Muscle layer of colon (tissue), 2 donors: ENCODE data around the gene ADAM12.

ENCODE experiments used
- H3K27ac ChIP-seq: one replicate; pipeline ENCODE4 v1.7.0; 2013; ENCODE audit warnings: low read depth, mild to moderate bottlenecking, low read length, moderate library complexity
- H3K27me3 ChIP-seq, 2 donors: one replicate each; pipeline ENCODE4 v1.7.0; 2013; ENCODE audit warnings: low read length in 2 of 2, mild to moderate bottlenecking in 2 of 2; ENCODE audit not compliant: insufficient read depth in 2 of 2, control insufficient read depth in 1 of 2
- H3K36me3 ChIP-seq: one replicate; pipeline ENCODE4 v1.7.0; 2013; ENCODE audit warnings: mild to moderate bottlenecking, low read length; ENCODE audit not compliant: insufficient read depth
- H3K4me1 ChIP-seq: one replicate; pipeline ENCODE4 v1.7.0; 2013; ENCODE audit warnings: mild to moderate bottlenecking, low read length; ENCODE audit not compliant: insufficient read depth
- H3K4me3 ChIP-seq, 2 donors: one replicate each; pipeline ENCODE4 v1.7.0; 2013; ENCODE audit warnings: low read length in 2 of 2, low read depth in 1 of 2, mild to moderate bottlenecking in 1 of 2, moderate library complexity in 1 of 2
- H3K9ac ChIP-seq: one replicate; pipeline ENCODE4 v1.7.0; 2013; ENCODE audit warnings: low read length
- H3K9me3 ChIP-seq: one replicate; pipeline ENCODE4 v1.7.0; 2013; ENCODE audit warnings: mild to moderate bottlenecking, low read length
- donor health status: abdominal sarcoma.
- donor health status: Adenocarcinoma of cecum.

Gene ADAM12

DNA sequence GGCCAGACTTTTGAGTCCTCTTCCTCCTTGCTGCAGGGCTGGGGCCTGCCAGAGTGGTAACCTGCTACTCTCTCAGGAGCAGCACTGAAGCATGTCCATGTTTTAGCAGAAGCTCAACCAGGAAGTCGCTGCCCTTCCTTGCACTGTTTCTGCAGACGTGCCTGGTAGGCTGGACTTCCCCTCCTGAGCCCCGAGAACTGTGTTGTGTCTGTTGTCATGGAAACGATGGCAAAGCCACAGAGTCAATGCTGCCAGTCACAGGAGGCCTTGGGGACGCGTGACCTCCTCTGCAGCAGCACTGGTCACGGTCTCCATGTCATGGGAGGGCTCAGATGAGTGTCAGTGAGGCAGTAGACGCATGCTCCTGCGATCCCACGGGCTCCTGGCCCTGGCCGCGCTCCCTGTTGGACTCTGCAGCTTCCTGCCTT is 346.5 kb downstream of the ADAM12 start:
- no peaks in the 10 kb centered on the region for H3K36me3 ChIP-seq
- no peaks in the 10 kb centered on the region for H3K27me3 ChIP-seq
- H3K9me3 ChIP-seq, result no peaks in the 10 kb centered on the region
- H3K9ac ChIP-seq, result no peak overlapping the region
- H3K4me1 ChIP-seq, result peaks cover 9% of the 10 kb centered on the region
- H3K4me3 ChIP-seq, result no peak overlapping the region
- H3K27ac ChIP-seq, result no peak overlapping the region

- H3K4me3 ChIP-seq, result no peak overlapping the region
- no peaks in the 10 kb centered on the region for H3K27me3 ChIP-seq
- no peaks in the 10 kb centered on the region for H3K36me3 ChIP-seq
- no peak overlapping the region for H3K27ac ChIP-seq
- no peaks in the 10 kb centered on the region for H3K9me3 ChIP-seq
- peaks cover 9% of the 10 kb centered on the region for H3K4me1 ChIP-seq
- H3K9ac ChIP-seq, result no peak overlapping the region
Observed at GRCh38 chr10:126041117-126041516, 347.2 kb downstream of the ADAM12 start.

- Histone ChIP-seq H3K27ac (no peak overlapping the region), H3K9me3 (no peaks in the 10 kb centered on the region), H3K9ac (no peak overlapping the region), H3K36me3 (no peaks in the 10 kb centered on the region), H3K4me3 (no peak overlapping the region), H3K27me3 (no peaks in the 10 kb centered on the region), H3K4me1 (peaks cover 9% of the 10 kb centered on the region)
Observed at GRCh38 chr10:126037946-126038345, 350.3 kb downstream of the ADAM12 start.

GRCh38 chr10:126036515-126036914 is 351.8 kb downstream of the ADAM12 start:
- no peaks in the 10 kb centered on the region for H3K36me3 ChIP-seq
- H3K4me1 ChIP-seq, result no peaks in the 10 kb centered on the region
- H3K9me3 ChIP-seq, result no peaks in the 10 kb centered on the region
- H3K27ac ChIP-seq, result no peak overlapping the region
- H3K4me3 ChIP-seq, result no peak overlapping the region
- H3K9ac ChIP-seq, result no peak overlapping the region
- no peaks in the 10 kb centered on the region for H3K27me3 ChIP-seq

- Histone ChIP-seq H3K9ac (no peak overlapping the region), H3K9me3 (no peaks in the 10 kb centered on the region), H3K36me3 (no peaks in the 10 kb centered on the region), H3K27ac (no peak overlapping the region), H3K27me3 (no peaks in the 10 kb centered on the region), H3K4me3 (no peak overlapping the region), H3K4me1 (no peaks in the 10 kb centered on the region)
Observed at GRCh38 chr10:126034586-126034985, 353.7 kb downstream of the ADAM12 start.

GRCh38 chr10:126029999-126030398 is 358.3 kb downstream of the ADAM12 start:
- Histone ChIP-seq H3K9ac (no peak overlapping the region), H3K36me3 (no peaks in the 10 kb centered on the region)

GRCh38 chr10:126027692-126028091 is 360.6 kb downstream of the ADAM12 start:
- H3K27ac ChIP-seq, result no peak overlapping the region
- no peaks in the 10 kb centered on the region for H3K36me3 ChIP-seq
- no peak overlapping the region for H3K4me3 ChIP-seq
- H3K9me3 ChIP-seq, result peaks cover 4% of the 10 kb centered on the region
- H3K9ac ChIP-seq, result no peak overlapping the region
- H3K4me1 ChIP-seq, result no peaks in the 10 kb centered on the region
- H3K27me3 ChIP-seq, result no peaks in the 10 kb centered on the region

More at GRCh38 chr10:126029999-126030398, 358.3 kb downstream of the ADAM12 start:
- no peaks in the 10 kb centered on the region for H3K27me3 ChIP-seq
- H3K27ac ChIP-seq, result no peak overlapping the region
- no peak overlapping the region for H3K4me3 ChIP-seq
- no peaks in the 10 kb centered on the region for H3K4me1 ChIP-seq
- H3K9me3 ChIP-seq, result peaks cover 4% of the 10 kb centered on the region

- no peaks in the 10 kb centered on the region for H3K4me1 ChIP-seq
- H3K27ac ChIP-seq, result no peak overlapping the region
- no peaks in the 10 kb centered on the region for H3K9me3 ChIP-seq
- no peaks in the 10 kb centered on the region for H3K36me3 ChIP-seq
- H3K27me3 ChIP-seq, result no peaks in the 10 kb centered on the region
- no peak overlapping the region for H3K4me3 ChIP-seq
- H3K9ac ChIP-seq, result no peak overlapping the region
Observed at GRCh38 chr10:126022841-126023240, 365.4 kb downstream of the ADAM12 start.

GRCh38 chr10:126021833-126022500 is 366.3 kb downstream of the ADAM12 start:
- Histone ChIP-seq H3K4me1 (no peaks in the 10 kb centered on the region), H3K4me3 (no peak overlapping the region), H3K36me3 (no peaks in the 10 kb centered on the region), H3K9ac (no peak overlapping the region), H3K27ac (no peak overlapping the region), H3K27me3 (no peaks in the 10 kb centered on the region), H3K9me3 (no peaks in the 10 kb centered on the region)

- H3K27me3 ChIP-seq, result no peaks in the 10 kb centered on the region
Observed at GRCh38 chr10:126017961-126018560, 370.2 kb downstream of the ADAM12 start.

DNA sequence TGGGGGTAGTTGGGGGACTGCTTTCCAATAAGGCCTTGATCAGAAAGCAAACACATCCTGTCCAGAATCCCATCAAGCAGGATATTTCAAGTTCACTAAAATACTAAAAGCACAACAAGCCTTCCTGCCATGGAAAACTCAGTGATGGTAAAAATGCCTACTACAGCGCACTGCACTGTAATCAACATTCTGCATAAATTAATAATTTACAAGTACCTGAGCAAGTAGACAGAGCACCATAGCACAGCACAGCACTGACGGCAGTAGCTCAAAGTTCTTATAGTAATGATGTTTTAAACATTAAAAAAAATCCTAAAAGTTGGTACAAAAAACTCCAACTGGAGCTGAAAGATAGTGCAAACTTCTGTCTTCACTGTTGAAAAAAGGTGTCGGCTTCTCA is 371.4 kb downstream of the ADAM12 start:
- Histone ChIP-seq H3K4me3 (no peak overlapping the region), H3K27me3 (no peaks in the 10 kb centered on the region), H3K36me3 (no peaks in the 10 kb centered on the region), H3K4me1 (no peaks in the 10 kb centered on the region), H3K27ac (no peak overlapping the region), H3K9me3 (no peaks in the 10 kb centered on the region), H3K9ac (no peak overlapping the region)

More at GRCh38 chr10:126017961-126018560, 370.2 kb downstream of the ADAM12 start:
- Histone ChIP-seq H3K36me3 (no peaks in the 10 kb centered on the region), H3K4me1 (no peaks in the 10 kb centered on the region), H3K4me3 (no peak overlapping the region), H3K9ac (no peak overlapping the region), H3K27ac (no peak overlapping the region), H3K9me3 (no peaks in the 10 kb centered on the region)
